ENCODE results near the gene FHAD1. TPM values are rescaled to one million over a fixed set of nuclear protein-coding genes. Genes with fewer than 3 reads are reported as not detected.

FHAD1 gene
- total RNA-seq, 1 experiment from 2014 or later = 1.9 TPM

- H3K27ac ChIP-seq (ENCODE audit: insufficient read length, low read depth, low read length) = no peak overlapping the region
- no peak overlapping the region for H4K91ac ChIP-seq (ENCODE audit: insufficient read length, low read depth, low read length)
- H3K23me2 ChIP-seq (ENCODE audit: insufficient read length, low read depth, low read length, poor library complexity, severe bottlenecking) = peaks cover 9% of the 10 kb centered on the region
- no peak overlapping the region for H3K4ac ChIP-seq (ENCODE audit: low read depth, low read length)
- H2AK5ac ChIP-seq (ENCODE audit: insufficient read length, low read length) = no peak overlapping the region
- H3K79me1 ChIP-seq (ENCODE audit: insufficient read depth, low read depth, low read length, poor library complexity, severe bottlenecking) = no peaks in the 10 kb centered on the region
- H2BK15ac ChIP-seq (ENCODE audit: low read depth, low read length) = no peak overlapping the region
- H3T11ph ChIP-seq (ENCODE audit: low read length) = no peak overlapping the region
- H3K27me3 Mint-ChIP-seq (ENCODE audit: low read depth) = peaks cover 68% of the 10 kb centered on the region
- no peak overlapping the region for H3K4me2 ChIP-seq (ENCODE audit: insufficient read depth, insufficient read length, low read length)
- no peaks in the 10 kb centered on the region for H3K9me3 Mint-ChIP-seq
- H3K36me3 Mint-ChIP-seq (ENCODE audit: insufficient read depth in 1 of 3, low read depth in 3 of 3) = no peaks in the 10 kb centered on the region; a peak in 1 of 7 replicates
- H3K14ac ChIP-seq (ENCODE audit: insufficient read depth, low read length) = no peak overlapping the region
- peaks cover 4% of the 10 kb centered on the region; the same call in 1 of the 2 replicates for H3K27me3 ChIP-seq (ENCODE audit: insufficient read depth, low read length)
- no peak overlapping the region for H3K27ac Mint-ChIP-seq
- no peak overlapping the region for H3K23ac ChIP-seq (ENCODE audit: insufficient read length, low read depth, low read length)
- H4K5ac ChIP-seq (ENCODE audit: insufficient read length, low read depth, low read length) = no peak overlapping the region
- H3K18ac ChIP-seq (ENCODE audit: insufficient read length, low read depth, low read length) = no peak overlapping the region
- H3K4me1 ChIP-seq (ENCODE audit: insufficient read depth, low read length) = no peaks in the 10 kb centered on the region
- H3K79me2 ChIP-seq (ENCODE audit: insufficient read depth, low read length) = no peaks in the 10 kb centered on the region
- no peak overlapping the region for H3K9ac ChIP-seq (ENCODE audit: extremely low read depth, insufficient read length, low read length)
- peaks cover 19 to 25% of the 10 kb centered on the region in 2 experiments for H3K4me1 Mint-ChIP-seq
- no peaks in the 10 kb centered on the region for H3K9me3 ChIP-seq (ENCODE audit: control insufficient read depth, low read depth, low read length)
- H2AFZ ChIP-seq (ENCODE audit: low read length) = no peak overlapping the region
- H2BK12ac ChIP-seq (ENCODE audit: insufficient read length, low read depth, low read length) = no peak overlapping the region
- H3K56ac ChIP-seq (ENCODE audit: insufficient read length, low read depth, low read length) = no peak overlapping the region
- H4K20me1 ChIP-seq (ENCODE audit: control insufficient read depth, insufficient read depth, insufficient read length) = no peaks in the 10 kb centered on the region
- TF ChIP-seq, protein P1, sequence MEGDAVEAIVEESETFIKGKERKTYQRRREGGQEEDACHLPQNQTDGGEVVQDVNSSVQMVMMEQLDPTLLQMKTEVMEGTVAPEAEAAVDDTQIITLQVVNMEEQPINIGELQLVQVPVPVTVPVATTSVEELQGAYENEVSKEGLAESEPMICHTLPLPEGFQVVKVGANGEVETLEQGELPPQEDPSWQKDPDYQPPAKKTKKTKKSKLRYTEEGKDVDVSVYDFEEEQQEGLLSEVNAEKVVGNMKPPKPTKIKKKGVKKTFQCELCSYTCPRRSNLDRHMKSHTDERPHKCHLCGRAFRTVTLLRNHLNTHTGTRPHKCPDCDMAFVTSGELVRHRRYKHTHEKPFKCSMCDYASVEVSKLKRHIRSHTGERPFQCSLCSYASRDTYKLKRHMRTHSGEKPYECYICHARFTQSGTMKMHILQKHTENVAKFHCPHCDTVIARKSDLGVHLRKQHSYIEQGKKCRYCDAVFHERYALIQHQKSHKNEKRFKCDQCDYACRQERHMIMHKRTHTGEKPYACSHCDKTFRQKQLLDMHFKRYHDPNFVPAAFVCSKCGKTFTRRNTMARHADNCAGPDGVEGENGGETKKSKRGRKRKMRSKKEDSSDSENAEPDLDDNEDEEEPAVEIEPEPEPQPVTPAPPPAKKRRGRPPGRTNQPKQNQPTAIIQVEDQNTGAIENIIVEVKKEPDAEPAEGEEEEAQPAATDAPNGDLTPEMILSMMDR (conservative IDR thresholded peaks at IDR 0.05) = no peak
- DNase-seq = no peak
- no peak overlapping the region for H4K8ac ChIP-seq (replicated peaks; ENCODE audit: insufficient read length, low read depth, low read length)
- H3K4me3 Mint-ChIP-seq = no peak overlapping the region
- no peak overlapping the region for H2BK120ac ChIP-seq (ENCODE audit: low read depth, low read length, poor library complexity, severe bottlenecking)
- WGBS (ENCODE audit: extremely low coverage, insufficient read length, low lambda C conversion rate) = no CpG with 5 or more reads among the region's 7 CpGs
- no peak overlapping the region for H2BK5ac ChIP-seq (ENCODE audit: insufficient read length, low read length)
- no peak overlapping the region for H2BK20ac ChIP-seq (ENCODE audit: low read depth, low read length, poor library complexity, severe bottlenecking)
These were observed 160.6 kb downstream of the FHAD1 start for GRCh38 chr1:15407580-15407979.
